ENCODE data around the gene KIAA0930.
"Not testable (repeated sequence)": the region's sequence is repeated elsewhere in the genome, so short reads cannot be mapped to it uniquely, and the experiment has no call there.

KIAA0930 gene
- total RNA-seq: 249 to 1,741 (median 1,060) reads per million in 18 experiments

- DNase-seq: peak; percentile 60 to 83
Measured at GRCh38 chr22:45240810-45241631, at the start of gene KIAA0930. KIAA0930 (minus strand) TSS chr22:45240894; CDS start chr22:45240703, 191 bp downstream.

GRCh38 chr22:45286854-45287551, 46.3 kb upstream of the KIAA0930 start:
- no peak for DNase-seq

GRCh38 chr22:45285263-45286058, 44.8 kb upstream of the KIAA0930 start:
- peak; percentile 17 to 35 for DNase-seq

GRCh38 chr22:45284705-45285262, 44.1 kb upstream of the KIAA0930 start, which contains the start of gene UPK3A:
UPK3A (plus strand) TSS chr22:45284949; CDS start chr22:45285014, 65 bp downstream.
- DNase-seq: peak in 1 of 2 donors; percentile 25

- DNase-seq: no peak
Measured at GRCh38 chr22:45281010-45281409, 40.3 kb upstream of the KIAA0930 start.

- no peak for DNase-seq
Measured at GRCh38 chr22:45280587-45280980, 39.9 kb upstream of the KIAA0930 start.

GRCh38 chr22:45278125-45278524, 37.4 kb upstream of the KIAA0930 start:
- DNase-seq: no peak

- DNase-seq: not testable (repeated sequence)
Measured at GRCh38 chr22:45277720-45278119, 37.0 kb upstream of the KIAA0930 start.

- DNase-seq: no peak
Measured at GRCh38 chr22:45276507-45277105, 35.9 kb upstream of the KIAA0930 start.

GRCh38 chr22:45273452-45274075, 32.9 kb upstream of the KIAA0930 start:
- no peak for DNase-seq

- DNase-seq: no peak
Measured at GRCh38 chr22:45272498-45272897, 31.8 kb upstream of the KIAA0930 start.

GRCh38 chr22:45271667-45272201, 31.0 kb upstream of the KIAA0930 start:
- DNase-seq: peak; percentile 72 to 77

- DNase-seq: peak; percentile 54 to 70
Measured at GRCh38 chr22:45270095-45271020, 29.7 kb upstream of the KIAA0930 start.

GRCh38 chr22:45268958-45269844, 28.5 kb upstream of the KIAA0930 start:
- DNase-seq: peak; percentile 73 to 80

- peak; percentile 12 to 40 for DNase-seq
Measured at GRCh38 chr22:45268167-45268957, 27.7 kb upstream of the KIAA0930 start.

- no peak for DNase-seq
Measured at GRCh38 chr22:45265535-45265934, 24.8 kb upstream of the KIAA0930 start.

- peak; percentile 83 to 88 for DNase-seq
Measured at GRCh38 chr22:45263463-45264269, 23.0 kb upstream of the KIAA0930 start.
